Psoas muscle (tissue), 8 donors: ENCODE data around the gene TRIM22. TPM values are rescaled to one million over a fixed set of nuclear protein-coding genes. Genes with fewer than 3 reads are reported as not detected.
"Not testable (repeated sequence)": the region's sequence is repeated elsewhere in the genome, so short reads cannot be mapped to it uniquely, and the experiment has no call there.

Experiments
- ATAC-seq, 4 donors: fragments of 200-7000 bp; cut with Tn5 transposase; one replicate each; pipeline ENCODE4 v1.9.1; 2020; ENCODE audit warnings: moderate library complexity in 3 of 4, mild to moderate bottlenecking in 2 of 4
- DNase-seq, 2 donors: peaks; one replicate each; pipeline ENCODE4 v3.0.0-alpha.2; 2020
- H3K27ac ChIP-seq: fragments of 200-600 bp; one replicate; pipeline ENCODE4 v1.8.0; 2022
- H3K27me3 ChIP-seq, 3 donors: fragments of 200-600 bp in 1 of 3; one replicate each; pipeline versions ENCODE4 v1.6.1 to v1.8.0; 2013 to 2022; ENCODE audit warnings: low read length in 2 of 3, mild to moderate bottlenecking in 2 of 3, moderate library complexity in 1 of 3; ENCODE audit not compliant: insufficient read depth in 3 of 3
- H3K36me3 ChIP-seq, 2 donors: fragments of 200-600 bp in 1 of 2; one replicate each; pipeline versions ENCODE4 v1.6.1 to v1.8.0; 2013 to 2022; ENCODE audit warnings: low read depth in 1 of 2, mild to moderate bottlenecking in 1 of 2, moderate library complexity in 1 of 2; ENCODE audit not compliant: insufficient read depth in 1 of 2
- H3K4me1 ChIP-seq: fragments of 200-600 bp; one replicate; pipeline ENCODE4 v1.8.0; 2022
- H3K4me3 ChIP-seq: fragments of 200-600 bp; one replicate; pipeline ENCODE4 v1.8.0; 2022; ENCODE audit warnings: mild to moderate bottlenecking
- H3K9me3 ChIP-seq: fragments of 200-600 bp; one replicate; pipeline ENCODE4 v1.8.0; 2022
- CTCF ChIP-seq: fragments of 200-600 bp; IDR thresholded peaks from one replicate; pipeline ENCODE4 v1.8.0; 2022; ENCODE audit warnings: antibody characterized with exemption
- WGBS, 3 donors: extraction: QIAGEN DNeasy Blood & Tissue Kit; methylation state at CpG; one replicate each; pipeline versions ENCODE4 v1.1.6 to v1.1.7; 2013; 5-methylcytosine and 5-hydroxymethylcytosine counted together
- intact Hi-C, 2 donors: fragments of 100-400 bp; cut with DNase I; formaldehyde crosslinking; loops; one replicate each; pipeline versions ENCODE4 v1.11.0 to v1.14.2; 2022
- polyA plus RNA-seq, 3 donors: library from polyadenylated mRNA; stranded (reverse); fragments of 200-250 nt; gene quantifications; one replicate each; pipeline ENCODE4 v1.2.3, GENCODE V29; 2013
- total RNA-seq, 4 donors: library from RNA; stranded (reverse); fragmentation: NEBNext Ultra II Directional in 2 of 4; extraction: Animal tissue kit (Norgen Biotek cat#: 25700) in 2 of 4; gene quantifications; one replicate each; pipeline versions ENCODE4 v1.2.1 to v1.2.4, GENCODE V29; 2021 to 2023
- donor health status: healthy with polysubstance abuse.
- donor health status: DM: no; HTN: no; CAD: no; lungs with moderate emphysema.
- donor health status: Bipolar disorder and iron deficiency.
- donor health status: healthy.
- donor health status: DM: yes; HTN: yes; CAD: no.
- donor health status: DM: no; HTN: no; CAD: no.
- donor health status: DM: no; HTN: no; CAD: no.
- donor health status: DM: yes; HTN: yes; CAD: no.

The TRIM22 gene
- total and polyA plus RNA-seq, 7 donors: 5.1 to 12.4 (median 6.2) TPM

GRCh38 chr11:5671831-5672230, 17.8 kb upstream of the TRIM22 start:
- Histone ChIP-seq H3K36me3 (peaks cover 0 to 14% of the 10 kb centered on the region in 2 donors), H3K4me1 (no peaks in the 10 kb centered on the region)

GRCh38 chr11:5674391-5674790, 15.2 kb upstream of the TRIM22 start:
- peaks cover 0 to 20% of the 10 kb centered on the region in 2 donors for H3K36me3 ChIP-seq
- no peak overlapping the region for H3K27ac ChIP-seq
- intact Hi-C loops: no loop called here
- H3K4me1 ChIP-seq: no peaks in the 10 kb centered on the region
- no peaks in the 10 kb centered on the region for H3K27me3 ChIP-seq
- no peak overlapping the region for H3K4me3 ChIP-seq
- WGBS, 3 donors: 93 to 95% (median 93%) methylated on average over 4 of the region's 4 CpGs
- no peak for TF ChIP-seq CTCF
- no peak for ATAC-seq
- no peaks in the 10 kb centered on the region for H3K9me3 ChIP-seq
- DNase-seq: no peak

More at GRCh38 chr11:5671831-5672230, 17.8 kb upstream of the TRIM22 start:
- ATAC-seq: no peak
- H3K27ac ChIP-seq: no peak overlapping the region
- no peaks in the 10 kb centered on the region for H3K9me3 ChIP-seq
- no peak overlapping the region for H3K4me3 ChIP-seq
- H3K27me3 ChIP-seq: no peaks in the 10 kb centered on the region
- no peak for TF ChIP-seq CTCF
- DNase-seq: no peak
- intact Hi-C loops: no loop called here

- no peak for DNase-seq
- 89 to 95% (median 93%) methylated on average over 7 of the region's 7 CpGs for WGBS, 3 donors
- Histone ChIP-seq H3K27me3 (no peaks in the 10 kb centered on the region), H3K36me3 (peaks cover 0 to 17% of the 10 kb centered on the region in 2 donors), H3K9me3 (no peaks in the 10 kb centered on the region), H3K4me1 (no peaks in the 10 kb centered on the region), H3K27ac (no peak overlapping the region), H3K4me3 (no peak overlapping the region)
- no peak for ATAC-seq
- intact Hi-C loops: no loop called here
- TF ChIP-seq CTCF: no peak
Observed at GRCh38 chr11:5679811-5680210, 9.8 kb upstream of the TRIM22 start.

GRCh38 chr11:5682890-5683441, 6.6 kb upstream of the TRIM22 start:
- H3K4me3 ChIP-seq, intact Hi-C loops: not testable (repeated sequence)
- H3K36me3 ChIP-seq: peaks cover 0 to 12% of the 10 kb centered on the region in 2 donors

DNA sequence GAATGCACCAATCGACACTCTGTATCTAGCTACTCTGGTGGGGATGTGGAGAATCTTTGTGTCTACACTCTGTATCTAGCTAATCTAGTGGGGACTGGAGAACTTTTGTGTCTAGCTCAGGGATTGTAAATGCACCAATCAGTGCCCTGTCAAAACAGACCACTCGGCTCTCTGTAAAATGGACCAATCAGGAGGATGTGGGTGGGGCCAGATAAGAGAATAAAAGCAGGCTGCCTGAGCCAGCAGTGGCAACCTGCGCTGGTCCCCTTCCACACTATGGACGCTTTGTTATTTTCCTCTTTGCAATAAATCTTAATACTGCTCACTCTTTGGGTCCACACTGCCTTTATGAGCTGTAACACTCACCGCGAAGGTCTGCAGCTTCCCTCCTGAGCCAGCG, 6.0 kb upstream of the TRIM22 start:
- DNase-seq, H3K4me1 ChIP-seq, H3K9me3 ChIP-seq, H3K36me3 ChIP-seq, intact Hi-C loops, H3K27me3 ChIP-seq, ATAC-seq, H3K27ac ChIP-seq: not testable (repeated sequence)
- WGBS, 3 donors: 76 to 87% (median 78%) methylated on average over 7 of the region's 7 CpGs
- H3K4me3 ChIP-seq: peak overlapping the region; percentile 64

More at GRCh38 chr11:5682890-5683441, 6.6 kb upstream of the TRIM22 start:
- ATAC-seq, H3K9me3 ChIP-seq, DNase-seq, H3K4me1 ChIP-seq, H3K27ac ChIP-seq, H3K27me3 ChIP-seq: not testable (repeated sequence)
- 79 to 95% (median 89%) methylated on average over 19 to 32 of the region's 33 CpGs for WGBS, 3 donors
